ENCODE measurements around the gene CRYGN.

Gene CRYGN

GRCh38 chr7:151425670-151426440 is 14.1 kb downstream of the CRYGN start:
- no peak for DNase-seq

- no peak for DNase-seq
These were observed 15.1 kb downstream of the CRYGN start for GRCh38 chr7:151424799-151425198.

DNA sequence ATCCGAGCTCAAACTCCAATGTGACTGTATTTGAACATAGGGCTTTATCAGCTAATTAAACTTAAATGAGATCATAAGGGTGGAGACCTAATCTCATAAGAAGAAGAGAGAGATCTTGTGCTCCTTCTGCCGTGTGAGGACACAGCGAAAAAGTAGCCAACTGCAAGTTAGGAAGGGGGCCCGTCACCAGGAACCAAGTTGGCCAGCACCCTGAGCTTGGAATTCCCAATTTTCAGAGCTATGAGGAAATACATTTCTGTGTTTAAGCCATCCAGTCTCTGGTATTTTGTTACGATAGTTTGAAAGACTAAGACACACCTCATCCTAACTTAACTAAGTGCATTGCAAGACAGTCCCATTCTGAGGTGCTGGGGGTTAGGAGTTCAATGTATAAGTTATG is 16.0 kb downstream of the CRYGN start:
- DNase-seq, result no peak

DNA sequence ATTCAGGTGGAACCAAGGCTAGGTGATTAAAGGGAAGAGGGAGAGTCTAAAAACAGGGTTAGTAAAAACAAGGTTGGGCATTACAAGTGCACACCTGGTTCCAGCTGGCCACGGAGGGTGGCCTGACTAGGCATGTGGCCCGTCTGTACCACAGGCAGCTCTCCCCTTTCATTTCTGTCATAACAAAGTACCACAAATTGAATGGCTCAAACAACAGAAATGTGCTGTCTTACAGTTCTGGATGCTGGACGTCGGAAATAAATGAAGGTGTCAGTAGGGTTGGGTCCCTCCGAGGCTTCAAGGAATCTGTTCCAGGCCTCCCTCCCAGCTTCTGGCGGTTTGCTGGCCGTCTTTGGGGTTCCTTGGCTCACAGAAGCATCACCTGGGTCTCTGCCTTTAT is 16.7 kb downstream of the CRYGN start:
- DNase-seq, result no peak

DNA sequence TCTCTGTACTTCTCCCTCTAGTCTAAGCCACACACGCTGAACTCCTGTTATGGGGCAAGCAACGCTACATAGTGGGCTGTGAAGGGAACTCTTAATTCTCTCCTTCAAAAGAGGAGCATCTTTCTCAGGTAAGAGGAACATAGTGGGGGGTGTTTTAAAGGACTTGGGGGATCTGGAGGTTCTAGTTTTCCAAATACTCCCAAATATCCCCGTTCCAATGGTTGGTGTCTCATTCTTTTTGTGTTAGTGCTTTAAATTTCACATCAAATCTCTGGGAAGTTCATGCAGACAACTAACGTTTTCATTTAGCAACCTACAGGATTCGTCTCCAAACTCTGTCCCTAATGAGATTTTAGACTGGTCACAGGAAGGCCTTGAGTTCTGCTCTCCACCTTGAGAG is 17.7 kb downstream of the CRYGN start:
- no peak for DNase-seq

GRCh38 chr7:151420144-151420543 is 19.8 kb downstream of the CRYGN start:
- DNase-seq, result no peak

DNA sequence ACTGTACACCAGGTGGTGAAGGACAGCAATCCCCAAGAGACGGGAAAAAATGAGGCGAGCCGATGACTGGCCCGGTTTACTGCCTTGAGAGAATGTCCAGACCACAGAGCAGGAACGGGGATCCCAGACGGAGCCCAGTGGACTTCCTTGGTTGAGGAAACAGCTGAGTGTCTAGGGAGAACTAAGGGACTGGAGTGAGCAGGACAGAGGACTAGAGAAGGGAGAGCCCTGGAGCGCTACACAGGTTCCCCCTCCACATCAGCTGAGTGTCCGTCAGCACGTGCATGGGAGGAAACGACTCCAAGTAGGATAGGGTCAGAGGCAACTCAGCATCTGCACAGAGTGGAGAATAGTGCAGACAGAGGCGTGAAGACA is 23.0 kb downstream of the CRYGN start:
- DNase-seq, result no peak

DNA sequence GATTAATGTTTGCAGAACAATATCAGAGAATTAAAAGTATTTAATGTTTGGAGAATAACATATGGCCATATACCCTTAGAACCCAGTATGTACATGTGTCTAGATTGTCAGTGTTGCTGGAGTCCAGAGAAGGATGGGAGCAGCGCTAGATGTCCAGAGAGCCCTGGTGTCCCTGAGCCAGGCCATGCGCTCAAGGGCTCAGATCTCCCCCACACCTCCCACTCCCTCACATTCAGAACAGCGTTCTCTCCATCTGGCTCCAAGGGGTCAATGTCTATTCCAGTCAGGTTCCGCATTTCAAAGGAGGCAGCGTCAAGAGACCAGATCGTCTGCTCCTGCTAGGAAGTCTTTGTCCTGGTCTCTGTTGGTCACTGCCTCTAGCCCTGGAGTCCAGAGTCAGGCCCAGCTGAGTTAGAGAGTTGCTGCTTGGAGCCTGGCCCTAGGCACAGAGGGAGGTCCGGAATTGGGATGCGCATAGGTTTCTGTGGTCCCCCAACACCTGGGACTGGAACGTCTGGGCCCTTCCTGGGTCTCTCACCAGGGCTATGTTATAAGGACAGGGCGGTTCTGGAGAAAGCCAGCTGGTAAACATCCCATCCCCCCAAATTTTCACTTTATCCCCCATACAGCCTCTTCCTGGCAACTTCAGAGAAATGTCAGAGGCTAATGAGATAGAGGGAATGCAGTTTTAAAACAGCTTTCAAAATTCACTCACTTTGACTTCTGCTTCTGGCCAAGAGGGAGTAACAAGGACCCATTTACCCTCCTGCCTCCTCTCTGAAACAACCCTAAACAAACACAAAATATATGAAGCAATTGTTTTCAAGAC is 23.6 kb downstream of the CRYGN start:
- no peak for DNase-seq

DNA sequence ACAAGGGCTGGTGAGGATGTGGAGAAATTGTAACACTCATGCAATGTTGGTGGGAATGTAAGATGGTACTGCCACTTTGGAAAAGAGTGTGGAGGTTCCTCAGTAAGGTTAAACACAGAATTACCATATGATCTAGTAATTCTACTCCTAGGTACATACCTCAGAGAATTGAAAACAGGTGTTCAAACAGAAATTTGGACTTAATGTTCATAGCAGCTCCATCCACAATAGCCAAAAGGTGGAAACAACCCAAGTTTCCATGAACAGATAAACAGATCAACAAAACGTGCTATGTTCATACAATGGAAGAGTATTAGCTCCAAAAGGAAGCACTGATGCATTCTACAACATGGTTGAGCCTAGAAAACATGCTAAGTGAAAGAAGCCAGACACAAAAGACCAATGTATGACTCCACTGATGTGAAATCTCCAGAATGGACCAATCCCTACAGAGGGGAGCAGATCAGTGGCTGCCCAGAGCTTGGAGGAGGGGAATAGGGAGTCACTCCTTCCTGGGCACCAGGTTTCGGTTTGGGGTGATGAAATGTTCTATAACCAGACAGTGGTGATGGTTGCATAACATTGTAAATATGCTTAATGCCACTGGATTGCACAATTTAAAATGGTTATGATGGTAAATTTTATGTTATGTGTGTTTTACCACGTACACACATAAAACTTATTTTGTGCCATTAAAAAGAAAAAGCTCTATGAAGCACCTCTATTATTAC is 24.4 kb downstream of the CRYGN start:
- DNase-seq, result no peak

DNA sequence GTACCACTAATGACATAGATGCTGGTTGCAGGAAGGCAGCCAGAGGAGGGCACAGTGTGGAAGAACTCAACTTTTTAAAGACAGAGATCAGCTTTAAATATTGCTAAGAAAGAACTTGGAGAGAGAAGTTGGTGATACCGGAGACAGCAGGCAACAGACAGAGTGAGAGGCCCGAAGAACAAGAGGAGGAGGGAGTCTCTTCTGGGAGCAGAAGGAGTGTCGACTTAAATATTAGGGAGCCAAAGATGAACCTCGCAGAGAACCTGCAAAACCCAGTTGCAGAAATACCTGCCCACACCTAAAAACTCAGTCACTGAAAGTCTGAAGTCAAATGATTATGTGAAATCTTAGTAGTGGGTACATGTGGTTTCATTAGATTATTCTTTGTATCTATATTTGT is 26.7 kb downstream of the CRYGN start:
- no peak for DNase-seq

- no peak for DNase-seq
These were observed 27.6 kb downstream of the CRYGN start for GRCh38 chr7:151412318-151412717.

GRCh38 chr7:151411551-151411950 is 28.4 kb downstream of the CRYGN start:
- no peak for DNase-seq

- DNase-seq, result no peak
These were observed 29.2 kb downstream of the CRYGN start for GRCh38 chr7:151410405-151411390.

- no peak for DNase-seq
These were observed 30.1 kb downstream of the CRYGN start, which contains the start of gene WDR86 for GRCh38 chr7:151409667-151410404. WDR86 (minus strand) TSS chr7:151410038; CDS start chr7:151409589, 449 bp downstream.

GRCh38 chr7:151408839-151409666 is 30.9 kb downstream of the CRYGN start:
- peak; percentile 69 for DNase-seq

DNA sequence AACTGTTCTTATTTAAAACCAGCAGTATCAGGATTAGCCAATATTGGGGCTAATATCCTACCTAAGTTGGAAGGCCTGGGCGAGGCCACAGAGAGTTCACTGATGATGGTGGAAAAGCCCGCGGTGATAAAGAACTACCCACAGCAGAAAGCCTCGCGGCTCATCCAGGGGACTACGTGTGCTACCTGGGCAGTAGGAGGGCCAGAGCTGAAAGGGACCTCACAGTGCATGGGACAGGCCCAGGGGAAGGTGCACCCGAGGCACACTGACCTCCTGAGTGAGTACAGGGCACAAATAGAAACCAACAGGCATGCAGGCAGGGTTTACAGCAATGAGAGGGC is 31.5 kb downstream of the CRYGN start:
- DNase-seq, result no peak

GRCh38 chr7:151406886-151407583 is 32.9 kb downstream of the CRYGN start:
- DNase-seq, result no peak

DNA sequence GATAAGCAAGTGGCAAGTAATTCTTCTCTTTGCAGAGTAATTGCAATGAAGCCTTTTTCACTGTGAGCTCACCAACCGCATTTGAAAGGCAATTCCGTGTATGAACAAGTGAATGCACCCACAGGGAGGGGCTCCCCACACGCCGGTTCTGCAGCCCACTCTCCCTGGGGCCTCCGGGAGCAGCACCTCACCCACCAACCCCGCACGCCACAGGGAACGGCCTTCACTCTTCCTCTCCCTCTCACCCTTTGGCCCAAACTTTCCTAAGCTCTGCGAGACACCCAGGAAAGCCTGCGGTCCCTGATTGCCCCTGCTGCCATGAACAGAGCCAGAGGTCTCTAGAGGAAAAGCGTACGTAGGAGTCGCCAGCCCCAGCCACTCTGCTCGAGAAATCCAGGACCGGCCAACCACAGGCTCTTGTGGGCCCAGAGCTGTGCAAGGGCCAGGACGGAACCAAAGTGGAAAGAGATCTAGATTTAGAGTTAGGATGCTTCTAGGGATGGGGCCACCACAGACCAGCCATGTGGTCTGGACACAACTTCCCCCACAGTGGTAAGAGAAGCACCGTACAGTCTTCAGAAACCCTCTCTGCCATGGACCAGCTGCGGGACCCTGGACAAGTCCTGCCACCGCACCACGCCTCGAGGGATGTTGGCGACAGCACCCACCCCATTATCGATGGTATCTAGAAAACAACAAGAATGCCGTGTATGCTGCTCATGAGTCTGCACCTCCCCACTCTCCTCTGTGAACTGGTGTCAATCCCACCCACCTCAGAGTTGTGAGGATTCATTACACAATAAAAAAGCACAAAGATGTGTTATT is 33.7 kb downstream of the CRYGN start:
- no peak for DNase-seq

GRCh38 chr7:151405588-151405987 is 34.4 kb downstream of the CRYGN start:
- no peak for DNase-seq

Data from stimulated activated naive CD4-positive, alpha-beta T cell treated with Interleukin-2 at 50 U/mL for 16 hours (primary cell).